H1 (cell line): ENCODE data around the gene MYO3A. TPM values are rescaled to one million over a fixed set of nuclear protein-coding genes. Genes with fewer than 3 reads are reported as not detected.

Experiments used
- CTCF ChIA-PET: fragments of 300-600 bp; sonication (Branson Sonifier 250); formaldehyde crosslinking; loops from one replicate; lab custom pipeline; 2021; ENCODE audit not compliant: partially characterized antibody; lab: Charles Lee
- POLR2A ChIA-PET: fragments of 300-600 bp; sonication (Branson Sonifier 250); formaldehyde crosslinking; loops from one replicate; lab custom pipeline; 2021; ENCODE audit warnings: inconsistent platforms; ENCODE audit not compliant: partially characterized antibody; lab: Charles Lee
- DNase-seq, 2 experiments: peaks; one replicate each; pipeline versions ENCODE4 v3.0.0 to v3.0.0-alpha.2; 2010 to 2022; ENCODE audit warnings: low spot score in 2 of 2, low read depth in 1 of 2, mixed read lengths in 1 of 2
- FAIRE-seq: peaks from 2 replicates; lab custom pipeline; 2011; peaks lifted over from hg19 to GRCh38; lab: Jason Lieb, UNC
- H2AFZ ChIP-seq: 2 replicates; pipeline ENCODE4 v1.8.1; 2012; ENCODE audit warnings: low read length, inconsistent platforms
- H2AK5ac ChIP-seq: 2 replicates; pipeline ENCODE4 v1.6.1; 2013; ENCODE audit warnings: low read depth, low read length
- H2BK120ac ChIP-seq: replicated peaks from 2 replicates; pipeline ENCODE3; 2013; ENCODE audit warnings: low read depth, low read length, inconsistent platforms
- H2BK12ac ChIP-seq: 2 replicates; pipeline ENCODE4 v1.6.1; 2013; ENCODE audit warnings: low read depth, low read length
- H2BK15ac ChIP-seq: 2 replicates; pipeline ENCODE4 v1.6.1; 2013; ENCODE audit warnings: low read length
- H2BK20ac ChIP-seq: 2 replicates; pipeline ENCODE4 v1.6.1; 2013; ENCODE audit warnings: low read length
- H2BK5ac ChIP-seq: 2 replicates; pipeline ENCODE4 v1.6.1; 2013; ENCODE audit warnings: low read depth, low read length
- H3K14ac ChIP-seq: 2 replicates; pipeline ENCODE4 v1.6.1; 2013; ENCODE audit warnings: inconsistent platforms; ENCODE audit not compliant: insufficient read length
- H3K18ac ChIP-seq: 2 replicates; pipeline ENCODE4 v1.6.1; 2013; ENCODE audit warnings: low read length; ENCODE audit errors: extremely low read depth
- H3K23ac ChIP-seq: 2 replicates; pipeline ENCODE4 v1.6.1; 2013; ENCODE audit warnings: inconsistent platforms; ENCODE audit not compliant: insufficient read length
- H3K23me2 ChIP-seq: 2 replicates; pipeline ENCODE4 v1.6.1; 2013; ENCODE audit warnings: low read depth, low read length
- H3K27ac ChIP-seq: 2 replicates; pipeline ENCODE4 v1.6.1; 2011; ENCODE audit warnings: low read depth, low read length, inconsistent platforms
- H3K27me3 ChIP-seq, 4 experiments: replicated peaks in 1 of 4; 1 replicate in 1 of 4; 2 replicates in 3 of 4; pipeline versions ENCODE4 v1.6.1 to v1.8.1; 2011 to 2013; ENCODE audit warnings: low read length in 3 of 4, mild to moderate bottlenecking in 3 of 4, inconsistent platforms in 2 of 4, mixed read lengths in 2 of 4, moderate library complexity in 1 of 4; ENCODE audit not compliant: control insufficient read depth in 3 of 4, insufficient read depth in 3 of 4; ENCODE audit errors: extremely low read depth in 1 of 4
- H3K36me3 ChIP-seq, 4 experiments: 2 replicates each; pipeline versions ENCODE4 v1.6.1 to v1.8.1; 2011 to 2013; ENCODE audit warnings: mild to moderate bottlenecking in 4 of 4, low read length in 3 of 4, moderate library complexity in 2 of 4, control low read depth in 1 of 4, inconsistent platforms in 1 of 4; ENCODE audit not compliant: insufficient read depth in 4 of 4, control insufficient read depth in 2 of 4
- H3K4ac ChIP-seq: replicated peaks from 2 replicates; pipeline ENCODE3; 2013; ENCODE audit warnings: low read length, low read depth, mixed read lengths, inconsistent platforms; ENCODE audit not compliant: insufficient read length
- H3K4me1 ChIP-seq, 4 experiments: replicated peaks in 1 of 4; 1 replicate in 1 of 4; 2 replicates in 3 of 4; pipeline versions ENCODE4 v1.6.1 to v1.8.1; 2011 to 2013; ENCODE audit warnings: low read length in 3 of 4, inconsistent platforms in 2 of 4, mixed read lengths in 1 of 4; ENCODE audit not compliant: insufficient read depth in 4 of 4, control insufficient read depth in 3 of 4
- H3K4me2 ChIP-seq, 2 experiments: 2 replicates each; pipeline versions ENCODE4 v1.6.1 to v1.8.1; 2011 to 2013; ENCODE audit warnings: low read depth in 2 of 2, low read length in 2 of 2, control low read depth in 1 of 2, inconsistent platforms in 1 of 2, mild to moderate bottlenecking in 1 of 2; ENCODE audit not compliant: insufficient read depth in 1 of 2
- H3K4me3 ChIP-seq, 4 experiments: fragments of 200-600, 300-600 bp in 1 of 4; sonication (generic), shearing (Covaris generic), sonication (Bioruptor Twin) in 1 of 4; 2 replicates each; pipeline versions ENCODE4 v1.5.1 to v1.8.1; 2011 to 2016; ENCODE audit warnings: low read length in 4 of 4, low read depth in 3 of 4, control low read depth in 2 of 4, inconsistent platforms in 2 of 4, mild to moderate bottlenecking in 2 of 4, mixed read lengths in 1 of 4, moderate library complexity in 1 of 4; ENCODE audit not compliant: insufficient read depth in 2 of 4; ENCODE audit errors: extremely low read depth in 1 of 4
- H3K56ac ChIP-seq: replicated peaks from 2 replicates; pipeline ENCODE3; 2013; ENCODE audit warnings: low read depth, mild to moderate bottlenecking, mixed read lengths, low read length, inconsistent platforms; ENCODE audit not compliant: insufficient read length
- H3K79me1 ChIP-seq: 2 replicates; pipeline ENCODE4 v1.6.1; 2013; ENCODE audit warnings: low read depth, low read length, control low read depth
- H3K79me2 ChIP-seq, 2 experiments: 2 replicates each; pipeline versions ENCODE4 v1.6.1 to v1.8.1; 2012 to 2013; ENCODE audit warnings: low read length in 2 of 2, mild to moderate bottlenecking in 2 of 2, inconsistent platforms in 1 of 2; ENCODE audit not compliant: insufficient read depth in 2 of 2, control insufficient read depth in 1 of 2
- H3K9ac ChIP-seq, 4 experiments: replicated peaks in 1 of 4; 1 replicate in 1 of 4; 2 replicates in 3 of 4; pipeline versions ENCODE4 v1.6.1 to v1.8.1; 2011 to 2013; ENCODE audit warnings: low read depth in 3 of 4, low read length in 3 of 4, control low read depth in 2 of 4, mild to moderate bottlenecking in 2 of 4, moderate library complexity in 2 of 4, inconsistent platforms in 1 of 4; ENCODE audit errors: extremely low read depth in 1 of 4
- H3K9me3 ChIP-seq, 2 experiments: 2 replicates each; pipeline versions ENCODE4 v1.6.1 to v1.8.1; 2012 to 2013; ENCODE audit warnings: mild to moderate bottlenecking in 2 of 2, moderate library complexity in 2 of 2, control low read depth in 1 of 2, inconsistent platforms in 1 of 2, low read depth in 1 of 2, low read length in 1 of 2, mixed read lengths in 1 of 2; ENCODE audit not compliant: insufficient read depth in 2 of 2
- H4K20me1 ChIP-seq, 2 experiments: replicated peaks in 1 of 2; 2 replicates each; pipeline versions ENCODE3 to v1.8.1; 2011 to 2013; ENCODE audit warnings: inconsistent platforms in 2 of 2, low read length in 2 of 2, mild to moderate bottlenecking in 1 of 2; ENCODE audit not compliant: insufficient read depth in 2 of 2, control insufficient read depth in 1 of 2
- H4K5ac ChIP-seq: 2 replicates; pipeline ENCODE4 v1.6.1; 2013; ENCODE audit warnings: low read length, low read depth, mixed read lengths, inconsistent platforms; ENCODE audit not compliant: insufficient read length
- H4K8ac ChIP-seq: 2 replicates; pipeline ENCODE4 v1.8.0; 2013; ENCODE audit warnings: mild to moderate bottlenecking, moderate library complexity, low read length, inconsistent platforms; ENCODE audit not compliant: insufficient read depth; ENCODE audit errors: extremely low read depth
- H4K91ac ChIP-seq: replicated peaks from 2 replicates; pipeline ENCODE3; 2013; ENCODE audit warnings: low read length, mixed read lengths, inconsistent platforms; ENCODE audit not compliant: insufficient read length
- ASH2L ChIP-seq: fragments of 200-600, 300-600 bp; sonication (generic); IDR thresholded peaks from one replicate; pipeline ENCODE4 v1.7.1; 2017; ENCODE audit warnings: low read length
- CEBPB ChIP-seq: IDR thresholded peaks from 2 replicates; pipeline ENCODE4 v1.6.1; 2012; ENCODE audit warnings: low read depth, low read length
- CREB1 ChIP-seq: IDR thresholded peaks from 2 replicates; pipeline ENCODE4 v1.6.1; 2012; ENCODE audit warnings: inconsistent platforms
- GABPA ChIP-seq: IDR thresholded peaks from 2 replicates; pipeline ENCODE4 v1.6.1; 2011; ENCODE audit warnings: mild to moderate bottlenecking, low read length, moderate library complexity, borderline replicate concordance; ENCODE audit not compliant: insufficient read depth
- NANOG ChIP-seq: IDR thresholded peaks from 2 replicates; pipeline ENCODE4 v1.6.1; 2011; ENCODE audit warnings: low read length, low read depth, mild to moderate bottlenecking, inconsistent platforms; ENCODE audit not compliant: insufficient read depth, poor library complexity, severe bottlenecking
- SRF ChIP-seq: IDR thresholded peaks from 2 replicates; pipeline ENCODE4 v1.6.1; 2011; ENCODE audit warnings: mild to moderate bottlenecking, low read depth, low read length, moderate library complexity
- TAF7 ChIP-seq: optimal IDR thresholded peaks from 2 replicates; pipeline ENCODE3; 2011; ENCODE audit warnings: low read depth, mild to moderate bottlenecking, inconsistent platforms, low read length, moderate library complexity, borderline replicate concordance
- WGBS, 2 experiments: shearing (Covaris generic) in 1 of 2; methylation state at CpG; one replicate each; pipeline versions ENCODE4 v1.1.6 to v1.1.7; 2013 to 2015; ENCODE audit warnings: low lambda C conversion rate in 2 of 2, mixed read lengths in 2 of 2, inconsistent platforms in 1 of 2, low coverage in 1 of 2, missing lambda C conversion rate in 1 of 2; ENCODE audit not compliant: insufficient replicate concordance in 2 of 2, insufficient coverage in 1 of 2, insufficient read length in 1 of 2; ENCODE audit errors: extremely low coverage in 1 of 2, missing lambda C conversion rate in 1 of 2; 5-methylcytosine and 5-hydroxymethylcytosine counted together
- polyA plus RNA-seq, 7 experiments: library from polyadenylated mRNA; depleted of rRNA in 3 of 7; stranded (reverse) in 5 of 7; unstranded in 2 of 7; fragments of >200 nt in 5 of 7; fragments of 200-250 nt in 2 of 7; gene quantifications; 1 replicate in 5 of 7; 2 replicates in 1 of 7; 4 replicates in 1 of 7; pipeline versions ENCODE4 v1.2.1 to v1.2.3, GENCODE V29; 2011 to 2013; ENCODE audit warnings: missing spikeins in 2 of 7, mixed read lengths in 2 of 7
- total RNA-seq: library from RNA; stranded (reverse); fragmentation: NEBNext Ultra II Directional; extraction: Animal tissue kit (Norgen Biotek cat#: 25700); gene quantifications from 2 replicates; pipeline ENCODE4 v1.2.1, GENCODE V29; 2021
- TF ChIP-seq, protein P1 (sequence below): IDR thresholded peaks from 2 replicates; pipeline ENCODE4 v1.6.1; 2012; ENCODE audit warnings: low read length, inconsistent platforms

The MYO3A gene
- total and polyA plus RNA-seq, 2 of the 8 experiments (the other 6 are each of a cell fraction or from before 2014, with no cell fraction given), result 3.9 to 5.3 TPM

DNA sequence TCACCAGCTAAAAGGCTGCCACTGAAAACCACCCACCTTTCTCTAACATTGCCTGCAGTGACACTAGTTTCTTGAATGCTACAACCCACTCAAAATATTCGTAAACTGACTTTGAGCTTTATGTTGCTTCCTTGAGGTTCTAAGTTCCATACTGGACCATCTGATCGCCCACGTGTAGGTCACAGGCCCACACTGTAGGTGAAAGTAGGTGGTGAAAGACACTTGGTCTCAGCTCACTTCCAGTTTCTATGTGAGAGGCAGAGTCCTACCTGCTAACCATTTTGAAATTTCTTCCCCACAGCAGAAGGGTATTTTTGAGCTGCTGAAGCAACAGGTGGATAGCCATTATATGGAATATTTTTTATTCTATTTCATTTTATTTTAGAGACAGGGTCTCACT is 97.3 kb downstream of the MYO3A start:
- no peaks in the 10 kb centered on the region for H3K9me3 ChIP-seq
- H2BK120ac ChIP-seq, result no peak overlapping the region
- no peaks in the 10 kb centered on the region for H3K36me3 ChIP-seq
- H2BK20ac ChIP-seq, result no peak overlapping the region
- H2BK15ac ChIP-seq, result no peak overlapping the region
- H3K23me2 ChIP-seq, result no peaks in the 10 kb centered on the region
- no peak overlapping the region for H2BK12ac ChIP-seq
- H2AFZ ChIP-seq, result no peak overlapping the region
- H3K4me2 ChIP-seq, result no peak overlapping the region
- H4K8ac ChIP-seq, result no peak overlapping the region
- no peak overlapping the region for H4K5ac ChIP-seq
- H4K20me1 ChIP-seq, result no peaks in the 10 kb centered on the region
- no peak overlapping the region for H3K9ac ChIP-seq
- TF ChIP-seq ASH2L, result no peak
- no peak for TF ChIP-seq GABPA
- no peak for TF ChIP-seq SRF
- no peak for TF ChIP-seq TAF7
- TF ChIP-seq CREB1, result no peak
- no peak for TF ChIP-seq CEBPB
- TF ChIP-seq, protein P1, sequence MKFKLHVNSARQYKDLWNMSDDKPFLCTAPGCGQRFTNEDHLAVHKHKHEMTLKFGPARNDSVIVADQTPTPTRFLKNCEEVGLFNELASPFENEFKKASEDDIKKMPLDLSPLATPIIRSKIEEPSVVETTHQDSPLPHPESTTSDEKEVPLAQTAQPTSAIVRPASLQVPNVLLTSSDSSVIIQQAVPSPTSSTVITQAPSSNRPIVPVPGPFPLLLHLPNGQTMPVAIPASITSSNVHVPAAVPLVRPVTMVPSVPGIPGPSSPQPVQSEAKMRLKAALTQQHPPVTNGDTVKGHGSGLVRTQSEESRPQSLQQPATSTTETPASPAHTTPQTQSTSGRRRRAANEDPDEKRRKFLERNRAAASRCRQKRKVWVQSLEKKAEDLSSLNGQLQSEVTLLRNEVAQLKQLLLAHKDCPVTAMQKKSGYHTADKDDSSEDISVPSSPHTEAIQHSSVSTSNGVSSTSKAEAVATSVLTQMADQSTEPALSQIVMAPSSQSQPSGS, result no peak
- no peak for TF ChIP-seq NANOG
- no peak overlapping the region for H3K27ac ChIP-seq
- DNase-seq (no peak), FAIRE-seq (no peak)
- ChIA-PET CTCF (interaction anchor here (0.6 to 1.7 kb wide), 2 partner anchors 8 to 117 kb away, joined by 3 read pairs; no protein-coding TSS in a partner anchor), POLR2A (no interaction called here)
- no peak overlapping the region for H3K18ac ChIP-seq
- H3K4me1 ChIP-seq, result 0 out of 7 replicates have a peak, but pooled peaks cover 0 to 3% (median 0%) of the 10 kb centered on the region in 4 experiments
- H4K91ac ChIP-seq, result no peak overlapping the region
- no peaks in the 10 kb centered on the region for H3K79me2 ChIP-seq
- no peaks in the 10 kb centered on the region for H3K27me3 ChIP-seq
- H3K4ac ChIP-seq, result no peak overlapping the region
- H3K79me1 ChIP-seq, result no peaks in the 10 kb centered on the region
- no peak overlapping the region for H2AK5ac ChIP-seq
- 96% methylated on average over 3 of the region's 3 CpGs; no CpG with 5 or more reads in 1 of the 2 experiments for WGBS, 2 experiments
- H3K56ac ChIP-seq, result no peak overlapping the region
- no peak overlapping the region for H3K14ac ChIP-seq
- H3K4me3 ChIP-seq, result no peak overlapping the region
- H2BK5ac ChIP-seq, result no peak overlapping the region
- no peak overlapping the region for H3K23ac ChIP-seq
